KOPT-K1 (cell line): ENCODE results near the gene AFAP1L2.

ENCODE experiments used
- H3K27ac ChIP-seq: fragments of 200-600 bp; sonication (generic); 2 replicates; pipeline ENCODE4 v1.5.1; 2016; ENCODE audit warnings: antibody characterized with exemption, mild to moderate bottlenecking, low read depth, low read length; ENCODE audit not compliant: poor library complexity, severe bottlenecking
- H3K36me3 ChIP-seq: fragments of 200-600 bp; sonication (generic); 2 replicates; pipeline ENCODE4 v1.5.1; 2017; ENCODE audit warnings: antibody characterized with exemption, mild to moderate bottlenecking, low read length, moderate library complexity; ENCODE audit not compliant: insufficient read depth
- H3K9me3 ChIP-seq: fragments of 200-600 bp; sonication (generic); 2 replicates; pipeline ENCODE4 v1.5.1; 2017; ENCODE audit warnings: antibody characterized with exemption, low read length, mild to moderate bottlenecking; ENCODE audit not compliant: insufficient read depth, poor library complexity, severe bottlenecking

The AFAP1L2 gene, protein sequence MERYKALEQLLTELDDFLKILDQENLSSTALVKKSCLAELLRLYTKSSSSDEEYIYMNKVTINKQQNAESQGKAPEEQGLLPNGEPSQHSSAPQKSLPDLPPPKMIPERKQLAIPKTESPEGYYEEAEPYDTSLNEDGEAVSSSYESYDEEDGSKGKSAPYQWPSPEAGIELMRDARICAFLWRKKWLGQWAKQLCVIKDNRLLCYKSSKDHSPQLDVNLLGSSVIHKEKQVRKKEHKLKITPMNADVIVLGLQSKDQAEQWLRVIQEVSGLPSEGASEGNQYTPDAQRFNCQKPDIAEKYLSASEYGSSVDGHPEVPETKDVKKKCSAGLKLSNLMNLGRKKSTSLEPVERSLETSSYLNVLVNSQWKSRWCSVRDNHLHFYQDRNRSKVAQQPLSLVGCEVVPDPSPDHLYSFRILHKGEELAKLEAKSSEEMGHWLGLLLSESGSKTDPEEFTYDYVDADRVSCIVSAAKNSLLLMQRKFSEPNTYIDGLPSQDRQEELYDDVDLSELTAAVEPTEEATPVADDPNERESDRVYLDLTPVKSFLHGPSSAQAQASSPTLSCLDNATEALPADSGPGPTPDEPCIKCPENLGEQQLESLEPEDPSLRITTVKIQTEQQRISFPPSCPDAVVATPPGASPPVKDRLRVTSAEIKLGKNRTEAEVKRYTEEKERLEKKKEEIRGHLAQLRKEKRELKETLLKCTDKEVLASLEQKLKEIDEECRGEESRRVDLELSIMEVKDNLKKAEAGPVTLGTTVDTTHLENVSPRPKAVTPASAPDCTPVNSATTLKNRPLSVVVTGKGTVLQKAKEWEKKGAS

DNA sequence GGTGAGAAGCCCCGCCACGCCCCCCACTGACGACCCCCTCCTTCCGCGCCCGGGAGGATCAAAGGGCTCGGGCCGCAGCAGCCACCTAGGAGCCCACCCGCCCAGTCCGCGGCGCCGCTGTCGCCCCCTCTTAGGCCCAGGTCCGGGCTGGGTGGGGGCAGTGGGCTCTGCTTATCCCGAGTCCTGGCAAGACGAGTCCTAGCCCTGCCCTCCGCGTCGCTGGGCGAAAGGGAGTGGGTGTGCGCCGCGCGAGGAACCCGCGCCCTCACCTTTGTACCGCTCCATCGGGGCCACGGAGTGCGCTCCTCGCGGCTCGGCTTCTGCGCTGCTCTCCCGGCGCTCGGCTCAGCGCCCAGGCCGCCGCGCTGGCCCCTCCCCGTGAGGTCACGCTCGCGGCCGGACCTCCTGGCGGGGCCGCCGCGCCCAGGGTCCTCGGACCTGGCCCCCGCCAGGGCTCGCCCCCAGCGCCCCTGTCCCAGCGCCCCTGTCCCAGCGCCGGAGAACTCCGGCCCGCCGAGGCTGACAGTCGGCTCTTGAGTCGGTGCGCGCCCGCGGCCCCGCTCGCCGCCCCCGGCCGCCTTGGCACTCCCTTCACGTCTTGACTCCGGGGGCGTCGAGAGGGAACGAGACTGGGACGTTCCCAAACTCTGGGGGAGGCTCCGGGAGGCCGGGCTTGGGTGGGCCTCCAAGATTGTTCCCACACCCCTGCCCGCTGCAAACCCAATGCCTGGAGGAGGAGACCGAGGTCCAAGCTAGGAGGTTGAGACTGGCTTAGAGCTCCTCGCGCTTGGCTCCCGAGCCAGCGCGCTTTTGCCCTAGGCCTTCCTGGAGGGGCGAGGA is at the start of gene AFAP1L2:
Gene AFAP1L2 (minus strand): TSS at position 332 of the 840 bp plus-strand sequence. CDS start 47 bp downstream, at position 285.
- H3K9me3 ChIP-seq = no peaks in the 10 kb centered on the region
- no peak within 1 kb of the TSS for H3K27ac ChIP-seq
- H3K36me3 ChIP-seq = no peaks in the 10 kb centered on the region

DNA sequence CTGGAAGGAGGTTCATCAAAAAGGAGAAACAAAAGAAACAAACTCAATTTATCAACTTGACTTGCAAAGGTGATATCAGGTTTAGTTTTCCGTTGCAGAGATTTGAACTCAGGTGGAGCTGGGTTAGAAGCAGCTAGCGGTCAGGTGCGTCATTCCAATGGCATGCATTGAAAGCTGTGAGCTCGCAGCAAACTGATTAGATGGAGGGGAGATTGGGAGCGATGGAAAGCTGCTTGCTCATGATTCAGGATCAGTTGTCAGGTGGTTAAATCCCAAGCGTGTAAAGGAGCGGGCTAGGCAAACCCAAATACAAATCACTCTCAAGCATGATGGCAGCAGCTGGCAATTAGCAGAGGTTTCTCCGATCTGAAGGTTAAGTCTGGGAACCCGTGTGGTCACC is 49.3 kb upstream of the AFAP1L2 start:
- no peak overlapping the region for H3K27ac ChIP-seq
- H3K36me3 ChIP-seq = no peaks in the 10 kb centered on the region
- H3K9me3 ChIP-seq = no peaks in the 10 kb centered on the region

GRCh38 chr10:114448897-114449296 is 44.6 kb upstream of the AFAP1L2 start:
- Histone ChIP-seq H3K27ac (no peak overlapping the region), H3K36me3 (no peaks in the 10 kb centered on the region), H3K9me3 (no peaks in the 10 kb centered on the region)

GRCh38 chr10:114445332-114445731 is 41.0 kb upstream of the AFAP1L2 start:
- no peaks in the 10 kb centered on the region for H3K9me3 ChIP-seq
- peaks cover 10% of the 10 kb centered on the region; the same call in 1 of the 2 replicates for H3K36me3 ChIP-seq
- no peak overlapping the region for H3K27ac ChIP-seq

- Histone ChIP-seq H3K9me3 (no peaks in the 10 kb centered on the region), H3K27ac (no peak overlapping the region), H3K36me3 (peaks cover 13% of the 10 kb centered on the region)
Measured at GRCh38 chr10:114444819-114445218, 40.5 kb upstream of the AFAP1L2 start.

DNA sequence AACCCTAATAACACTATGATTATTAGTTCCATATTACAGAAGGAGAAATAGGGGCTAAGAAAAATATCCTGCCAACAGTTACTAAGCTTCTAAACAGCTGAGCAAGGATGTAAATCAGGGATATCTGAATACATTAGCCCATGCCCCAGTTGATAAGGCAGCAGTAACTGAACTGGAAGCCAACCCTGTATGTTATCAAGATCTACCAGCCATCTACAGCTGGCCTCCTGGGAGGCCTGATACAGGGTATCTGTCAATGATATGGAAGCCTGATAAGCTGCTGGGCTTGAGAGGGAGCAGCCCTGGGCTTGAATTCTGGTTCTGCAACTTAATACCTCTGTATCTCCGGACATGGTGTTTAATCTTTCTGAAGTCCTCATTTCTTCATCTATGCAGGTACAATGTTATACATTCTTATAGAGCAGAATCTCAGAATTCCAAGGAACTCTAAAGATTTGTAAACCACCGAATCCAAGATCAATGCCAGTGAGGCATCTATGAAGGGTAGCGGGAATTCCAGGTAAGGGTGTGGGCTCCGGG is 37.9 kb upstream of the AFAP1L2 start:
- H3K36me3 ChIP-seq = peaks cover 35% of the 10 kb centered on the region
- H3K9me3 ChIP-seq = no peaks in the 10 kb centered on the region

GRCh38 chr10:114441107-114441506 is 36.8 kb upstream of the AFAP1L2 start:
- no peaks in the 10 kb centered on the region for H3K9me3 ChIP-seq
- no peak overlapping the region for H3K27ac ChIP-seq
- H3K36me3 ChIP-seq = peaks cover 41% of the 10 kb centered on the region

More for the DNA sequence above, 37.9 kb upstream of the AFAP1L2 start:
- no peak overlapping the region for H3K27ac ChIP-seq

DNA sequence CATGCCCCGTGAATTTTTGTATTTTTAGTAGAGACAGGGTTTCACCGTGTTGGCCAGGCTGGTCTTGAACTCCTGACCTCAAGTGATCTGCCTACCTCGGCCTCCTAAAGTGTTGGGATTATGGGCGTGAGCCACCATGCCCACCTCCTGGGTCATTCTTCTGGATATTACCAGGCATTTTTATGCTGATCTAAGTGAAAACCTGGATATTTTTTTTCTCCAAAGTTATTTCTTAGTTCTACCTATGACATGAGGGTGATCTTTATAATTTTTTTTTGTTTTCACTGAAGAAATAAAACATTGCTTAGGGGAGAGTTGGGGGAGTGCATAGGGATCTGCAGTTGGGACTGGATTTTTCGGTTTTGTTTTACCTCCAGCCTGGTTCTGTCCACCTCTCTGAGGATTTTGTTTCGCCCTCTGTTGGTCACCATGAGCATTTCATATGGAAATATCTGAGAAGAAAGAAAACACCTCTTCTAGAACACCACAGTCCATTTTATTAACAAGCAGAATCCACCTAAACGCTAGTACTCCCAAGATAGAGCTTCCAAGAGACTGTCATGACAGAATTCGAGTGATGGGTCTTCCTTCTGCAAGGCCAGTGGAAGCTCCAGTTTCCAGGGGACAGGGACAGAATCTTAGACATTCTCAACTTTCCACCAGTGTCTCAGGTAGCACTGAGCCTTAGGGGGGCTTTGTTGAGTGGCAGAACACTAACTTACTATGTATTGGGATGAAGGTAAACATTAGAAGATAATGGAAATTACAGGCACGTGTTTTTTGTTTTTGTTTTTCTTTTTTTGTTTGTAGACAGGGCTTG is 33.4 kb upstream of the AFAP1L2 start:
- Histone ChIP-seq H3K36me3 (peaks cover 44% of the 10 kb centered on the region), H3K9me3 (no peaks in the 10 kb centered on the region), H3K27ac (no peak overlapping the region)

DNA sequence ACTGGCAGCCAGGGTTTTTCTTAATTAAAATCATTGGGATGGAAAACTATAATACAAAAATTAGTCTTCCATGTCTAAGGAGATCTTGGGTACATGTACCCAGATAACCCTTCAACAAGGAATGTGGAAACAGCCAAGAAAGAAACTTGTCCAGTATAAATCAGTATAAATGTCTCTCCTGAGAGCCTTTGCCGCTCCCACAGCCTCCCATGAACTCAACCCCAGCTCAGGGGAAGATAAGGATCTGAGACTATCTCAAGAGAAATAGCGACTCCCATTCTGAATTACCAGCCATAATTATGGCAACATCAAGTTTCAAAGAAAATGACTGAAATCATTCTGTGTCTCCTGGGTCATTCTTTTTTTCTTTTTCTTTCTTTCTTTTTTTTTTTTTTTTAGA is 32.6 kb upstream of the AFAP1L2 start:
- Histone ChIP-seq H3K27ac (no peak overlapping the region), H3K9me3 (no peaks in the 10 kb centered on the region), H3K36me3 (peaks cover 44% of the 10 kb centered on the region)

GRCh38 chr10:114432566-114433093 is 28.3 kb upstream of the AFAP1L2 start:
- Histone ChIP-seq H3K9me3 (no peaks in the 10 kb centered on the region), H3K27ac (no peak overlapping the region), H3K36me3 (0 out of 2 replicates have a peak, but pooled peaks cover 10% of the 10 kb centered on the region)

GRCh38 chr10:114431414-114432135 is 27.3 kb upstream of the AFAP1L2 start:
- Histone ChIP-seq H3K36me3 (0 out of 2 replicates have a peak, but pooled peaks cover 6% of the 10 kb centered on the region), H3K9me3 (no peaks in the 10 kb centered on the region), H3K27ac (no peak overlapping the region)

DNA sequence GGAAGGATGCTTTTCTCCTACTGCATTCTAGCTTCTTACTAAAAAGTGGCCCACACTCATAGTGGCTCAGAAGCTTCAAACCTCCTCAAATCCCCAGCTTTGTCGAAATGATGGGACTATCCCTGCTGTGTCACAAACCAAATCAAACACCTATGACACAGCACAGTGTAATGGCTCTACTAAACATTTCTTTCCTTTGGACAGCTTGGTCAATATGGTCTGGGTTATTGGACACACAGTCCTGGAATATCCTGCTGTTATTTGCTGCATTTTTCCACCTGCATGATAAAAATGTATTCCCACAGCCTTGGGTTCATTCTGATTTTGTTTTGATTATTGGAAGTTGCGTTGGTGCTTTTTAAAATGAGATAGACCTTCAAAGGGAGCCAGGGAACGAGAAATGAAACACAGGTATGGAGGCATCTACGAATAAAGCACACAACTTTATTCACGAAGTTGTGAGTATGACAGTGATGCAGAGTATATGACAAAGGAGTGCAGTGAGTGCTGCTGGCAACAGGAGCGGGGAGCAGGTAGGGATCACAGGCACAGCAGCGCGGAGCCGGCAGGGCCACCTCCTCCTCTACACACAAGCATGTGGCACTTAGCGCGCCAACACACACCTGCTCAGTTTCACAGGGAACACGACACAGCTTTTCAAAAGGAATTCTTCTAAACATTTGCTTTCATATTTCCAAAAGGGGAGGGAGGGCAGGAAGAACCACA is 26.5 kb upstream of the AFAP1L2 start:
- Histone ChIP-seq H3K36me3 (0 out of 2 replicates have a peak, but pooled peaks cover 3% of the 10 kb centered on the region), H3K27ac (no peak overlapping the region), H3K9me3 (no peaks in the 10 kb centered on the region)
